GM19468 (cell line): ENCODE results near the gene IDS.
"Not testable (repeated sequence)": the region's sequence is repeated elsewhere in the genome, so short reads cannot be mapped to it uniquely, and the experiment has no call there.

Experiments used
- ATAC-seq: cut with Tn5 transposase; IDR thresholded peaks from one replicate; pipeline ENCODE4 v1.9.1; 2021; ENCODE audit warnings: mild to moderate bottlenecking, moderate library complexity, moderate number of reproducible peaks; ENCODE audit not compliant: unreplicated experiment; ENCODE audit errors: extremely low read depth

Gene IDS

GRCh38 chrX:149503446-149503845 is 1.7 kb downstream of the IDS start:
- ATAC-seq = peak; percentile 72

- not testable (repeated sequence) for ATAC-seq
Observed at GRCh38 chrX:149502923-149503322, 2.2 kb downstream of the IDS start.

GRCh38 chrX:149499766-149500165 is 5.3 kb downstream of the IDS start:
- ATAC-seq = no peak

- ATAC-seq = no peak
Observed at GRCh38 chrX:149498767-149499166, 6.3 kb downstream of the IDS start.

- no peak for ATAC-seq
Observed at GRCh38 chrX:149497626-149498025, 7.5 kb downstream of the IDS start.

- no peak for ATAC-seq
Observed at GRCh38 chrX:149497054-149497453, 8.1 kb downstream of the IDS start.

- ATAC-seq = no peak
Observed at GRCh38 chrX:149495573-149496071, 9.5 kb downstream of the IDS start.

DNA sequence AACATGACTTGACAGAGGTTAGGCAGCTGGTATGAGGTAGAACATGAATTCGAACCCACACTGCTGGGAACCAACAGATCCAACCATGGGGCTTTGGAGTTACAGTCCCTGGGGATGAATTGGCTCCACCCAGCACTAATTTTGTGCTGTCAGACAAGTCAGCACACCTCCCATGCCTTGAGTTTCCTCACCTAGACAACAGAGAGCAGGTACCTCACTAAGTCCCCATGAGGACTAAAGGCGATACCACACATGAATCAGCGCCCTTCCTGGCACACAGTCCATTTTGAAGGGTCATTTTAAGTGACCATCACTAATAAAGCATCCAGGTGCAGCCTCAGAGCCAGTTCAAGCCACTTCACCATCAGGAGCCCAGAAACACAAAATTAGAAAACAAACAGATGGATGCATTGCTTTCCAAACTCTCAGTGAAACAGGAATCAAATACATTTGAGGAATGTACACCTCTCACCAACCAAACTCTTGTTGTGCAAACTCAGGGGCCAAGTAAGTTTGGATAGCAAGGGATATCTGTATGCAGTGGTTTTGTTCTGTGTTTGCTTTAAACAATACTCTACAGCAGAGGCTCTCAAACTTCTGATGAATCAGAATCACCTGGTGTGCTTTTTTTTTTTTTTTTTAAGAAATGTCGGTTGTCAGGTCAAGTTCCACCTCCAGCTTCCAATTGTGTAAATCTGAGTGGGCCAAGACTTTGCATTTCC is 10.1 kb downstream of the IDS start:
- ATAC-seq = no peak

DNA sequence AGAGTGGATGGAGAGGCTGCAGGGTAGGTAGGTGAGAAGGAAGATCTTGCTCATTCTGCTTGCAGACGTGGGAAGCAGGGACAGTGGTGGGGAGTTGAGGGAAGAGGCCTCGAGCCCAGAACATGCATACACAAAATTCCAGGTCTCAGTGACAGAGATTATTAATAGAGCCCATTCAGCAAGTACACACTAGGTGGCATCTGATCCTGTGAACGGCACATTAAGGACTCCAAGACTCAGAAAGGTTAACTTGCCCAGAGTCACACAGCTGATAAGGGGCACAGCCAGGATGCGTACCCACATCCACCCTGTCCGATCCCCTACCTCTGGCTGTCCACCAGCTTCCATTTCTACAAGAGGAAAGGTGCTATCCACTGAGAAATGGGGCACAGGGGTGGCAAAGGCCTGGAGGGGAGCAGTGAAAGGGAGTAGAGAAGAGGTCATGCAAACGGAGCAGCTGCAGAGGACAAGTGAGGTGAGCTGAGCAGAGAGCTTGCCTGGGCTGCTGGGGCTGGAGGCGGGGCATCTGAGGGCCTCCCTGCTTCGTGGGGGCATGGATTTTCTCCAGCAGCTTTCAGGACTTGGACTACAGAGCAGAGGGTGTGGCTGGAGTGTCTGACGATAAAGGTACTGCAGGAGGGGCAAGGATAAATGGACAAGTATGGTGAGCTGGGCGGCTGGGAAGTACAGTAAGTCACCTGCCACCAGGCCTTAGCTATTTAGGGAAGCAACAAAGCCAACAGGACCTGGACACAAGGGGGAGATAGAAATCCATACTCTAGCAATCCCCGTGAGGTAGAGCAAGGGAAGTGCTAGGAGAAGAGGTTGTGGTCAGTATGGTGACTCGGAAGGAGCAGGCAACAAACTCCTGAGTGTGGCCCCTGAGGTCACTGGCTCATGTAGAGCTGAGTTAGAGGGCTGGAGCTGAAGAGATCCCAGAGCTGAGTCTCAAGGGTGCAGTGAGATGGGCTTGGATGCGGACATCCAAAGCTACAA is 11.2 kb downstream of the IDS start:
- ATAC-seq = no peak

GRCh38 chrX:149491812-149492211 is 13.3 kb downstream of the IDS start:
- no peak for ATAC-seq

DNA sequence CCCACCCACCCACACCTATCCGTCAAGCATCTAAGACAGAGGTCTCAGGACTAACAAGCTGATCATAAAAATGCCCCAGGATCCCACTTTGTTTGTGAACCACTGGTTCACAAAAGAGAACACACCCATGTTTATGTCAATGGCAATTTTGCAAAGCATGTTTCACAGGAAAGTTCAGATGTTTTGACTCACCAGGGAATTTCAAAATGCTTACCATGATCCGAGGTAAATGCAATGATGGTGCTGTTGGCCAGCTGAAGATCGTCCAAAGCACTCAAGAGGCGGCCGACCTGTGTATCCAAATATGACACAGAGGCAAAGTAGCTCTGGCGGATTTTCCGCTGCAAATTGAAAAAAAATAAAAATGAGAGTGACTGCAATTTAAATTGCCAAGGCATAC is 15.0 kb downstream of the IDS start:
- no peak for ATAC-seq

DNA sequence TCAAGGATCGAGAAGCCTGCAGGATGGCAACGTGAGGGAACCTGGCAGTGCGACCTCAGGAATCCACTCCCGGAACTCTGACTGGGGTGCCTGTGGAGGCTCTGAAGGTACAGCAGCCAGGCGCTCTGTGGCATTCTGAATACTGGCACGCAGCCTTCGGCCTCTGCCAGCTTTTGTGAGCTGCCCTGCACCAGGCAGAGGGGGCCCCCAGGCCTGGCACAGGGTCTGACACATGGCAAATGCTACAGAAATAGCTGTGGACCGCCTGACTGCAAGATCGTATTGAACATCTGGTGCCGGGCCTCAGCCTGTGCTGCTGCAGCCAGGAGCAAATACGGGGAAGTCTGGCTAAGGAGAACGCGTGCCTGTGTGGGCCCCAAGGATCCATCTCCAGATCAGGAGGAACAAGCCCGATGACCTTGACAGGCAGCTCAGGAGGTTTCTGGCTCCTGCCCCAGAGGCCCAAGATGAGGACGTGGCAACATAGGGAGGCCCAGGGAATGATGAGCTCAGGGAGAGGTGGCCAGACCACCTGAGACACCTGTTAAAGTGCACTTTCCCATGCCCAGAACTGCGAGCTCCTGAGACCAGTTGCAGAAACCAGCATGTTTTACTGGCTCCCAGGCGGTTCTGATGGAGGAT is 16.6 kb downstream of the IDS start:
- not testable (repeated sequence) for ATAC-seq

DNA sequence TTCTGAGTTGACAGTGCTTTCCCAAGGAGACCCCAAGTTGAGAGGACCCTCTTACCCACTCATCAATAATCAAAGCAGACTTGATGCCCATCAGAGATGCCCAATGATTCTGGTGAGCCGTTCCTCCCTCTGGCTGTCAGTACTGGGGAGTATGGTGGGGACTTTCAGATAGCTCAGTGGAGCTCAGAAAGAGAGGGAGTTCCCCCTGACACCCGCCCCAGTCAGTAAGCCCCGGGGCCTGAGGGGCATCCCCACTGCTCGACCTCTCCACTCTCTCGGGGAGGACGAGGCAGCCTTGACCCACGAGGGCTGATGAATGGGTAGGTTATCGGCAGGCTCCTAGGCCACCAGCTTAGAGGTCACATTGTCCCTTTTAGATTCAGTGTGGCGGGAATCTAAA is 17.1 kb downstream of the IDS start:
- ATAC-seq = not testable (repeated sequence)

- ATAC-seq = peak; percentile 42
Observed at GRCh38 chrX:149487292-149487691, 17.8 kb downstream of the IDS start.

- ATAC-seq = no peak
Observed at GRCh38 chrX:149476513-149476912, 28.6 kb downstream of the IDS start.

- no peak for ATAC-seq
Observed at GRCh38 chrX:149473966-149474365, 31.1 kb downstream of the IDS start.

DNA sequence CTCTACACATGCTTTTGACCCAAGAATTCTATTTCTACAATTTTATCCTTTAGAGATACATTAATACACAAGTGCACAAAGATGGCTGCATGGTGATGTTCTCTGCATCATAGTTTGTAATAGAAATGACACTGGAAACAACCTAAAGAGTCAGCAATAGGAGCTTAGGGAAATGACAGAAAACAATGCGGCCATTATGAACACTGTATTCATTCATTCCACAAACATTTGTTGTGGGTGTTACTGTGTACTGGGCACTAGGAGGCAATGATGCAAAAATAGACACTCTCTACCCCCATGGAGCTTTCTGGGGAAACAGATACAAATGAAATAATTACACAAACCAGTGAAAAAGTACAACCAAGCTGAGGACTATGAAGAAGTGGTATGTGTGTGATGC is 32.0 kb downstream of the IDS start:
- no peak for ATAC-seq

- no peak for ATAC-seq
Observed at GRCh38 chrX:149472625-149473024, 32.5 kb downstream of the IDS start.

DNA sequence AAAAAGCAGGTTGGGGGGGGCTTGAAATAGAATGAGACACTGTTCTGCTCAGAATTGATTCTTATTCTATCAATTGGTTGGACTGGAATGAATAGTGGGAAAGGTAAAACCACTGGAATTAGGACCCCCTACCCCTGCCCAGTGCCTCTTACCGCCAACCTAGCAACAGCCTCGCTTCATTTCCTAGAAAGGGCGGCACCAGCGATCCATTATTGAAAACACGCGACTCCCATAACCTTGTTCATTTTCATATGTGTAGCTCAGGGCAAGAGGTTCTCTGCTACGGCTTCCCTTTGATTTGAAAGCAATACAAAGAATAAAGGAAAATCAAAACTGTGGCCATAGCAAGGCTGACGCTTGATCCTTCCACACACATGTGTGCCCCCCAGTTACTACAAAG is 33.7 kb downstream of the IDS start:
- no peak for ATAC-seq

GRCh38 chrX:149470955-149471354 is 34.2 kb downstream of the IDS start:
- ATAC-seq = peak; percentile 90

- ATAC-seq = no peak
Observed at GRCh38 chrX:149469406-149469805, 35.7 kb downstream of the IDS start.
